SU-DHL-6 (cell line): ENCODE results near the gene EDNRA.

Experiments used
- H2AFZ ChIP-seq: fragments of 200-600 bp; sonication (generic); 2 replicates; pipeline ENCODE4 v1.6.1; 2014; ENCODE audit warnings: low read depth, mild to moderate bottlenecking, moderate library complexity, mixed read lengths, antibody characterized with exemption, low read length; ENCODE audit not compliant: severe bottlenecking
- H3F3A ChIP-seq: fragments of 200-600 bp; shearing (Covaris generic); 2 replicates; pipeline ENCODE4 v1.6.0; 2016; ENCODE audit warnings: antibody characterized with exemption, mild to moderate bottlenecking; ENCODE audit not compliant: insufficient read depth
- H3K27ac ChIP-seq: fragments of 200-600 bp; sonication (generic); 2 replicates; pipeline ENCODE4 v1.5.1; 2016; ENCODE audit warnings: low read depth, mild to moderate bottlenecking, low read length, moderate library complexity, mixed read lengths
- H3K27me3 ChIP-seq: fragments of 200-600 bp; sonication (generic), shearing (Covaris generic); 2 replicates; pipeline ENCODE4 v1.6.0; 2014; ENCODE audit warnings: mild to moderate bottlenecking, low read length
- H3K36me3 ChIP-seq: fragments of 200-600 bp; sonication (generic); 2 replicates; pipeline ENCODE4 v1.6.1; 2014; ENCODE audit warnings: mild to moderate bottlenecking, low read length, mixed read lengths
- H3K4me2 ChIP-seq: fragments of 300-600, 200-600 bp; shearing (Covaris generic), sonication (generic); 2 replicates; pipeline ENCODE4 v1.6.0; 2014; ENCODE audit warnings: low read length, low read depth, mild to moderate bottlenecking; ENCODE audit not compliant: poor library complexity, severe bottlenecking
- H3K4me3 ChIP-seq: fragments of 200-600 bp; sonication (generic); 2 replicates; pipeline ENCODE4 v1.5.1; 2014; ENCODE audit warnings: antibody characterized with exemption, low read length, mild to moderate bottlenecking, mixed read lengths; ENCODE audit not compliant: insufficient read depth, poor library complexity, severe bottlenecking
- H3K79me2 ChIP-seq: fragments of 200-600 bp; sonication (generic); 2 replicates; pipeline ENCODE4 v1.6.1; 2014; ENCODE audit warnings: mild to moderate bottlenecking, low read length, moderate library complexity; ENCODE audit not compliant: insufficient read depth
- H3K9ac ChIP-seq: fragments of 200-600 bp; sonication (generic); 2 replicates; pipeline ENCODE4 v1.7.0; 2014; ENCODE audit warnings: mild to moderate bottlenecking, low read length
- H3K9me2 ChIP-seq: fragments of 200-600 bp; sonication (generic); replicated peaks from 2 replicates; pipeline ENCODE4 v1.6.1; 2014; ENCODE audit warnings: low read length; ENCODE audit not compliant: insufficient read depth
- H3K9me3 ChIP-seq: fragments of 200-600 bp; sonication (generic); 2 replicates; pipeline ENCODE4 v1.6.1; 2014; ENCODE audit warnings: low read length, mixed read lengths; ENCODE audit not compliant: insufficient read depth
- H4K20me1 ChIP-seq: fragments of 200-600 bp; sonication (generic); 2 replicates; pipeline ENCODE4 v1.6.1; 2014; ENCODE audit warnings: low read depth, mild to moderate bottlenecking, antibody characterized with exemption, low read length, moderate library complexity, mixed read lengths
- CTCF ChIP-seq: fragments of 200-600 bp; sonication (generic); IDR thresholded peaks from one replicate; pipeline ENCODE4 v1.5.1; 2017; ENCODE audit warnings: antibody characterized with exemption, mild to moderate bottlenecking, low read length, moderate library complexity; ENCODE audit not compliant: insufficient read depth, poor library complexity, severe bottlenecking
- EZH2phosphoT487 ChIP-seq: fragments of 200-600 bp; sonication (generic), shearing (Covaris generic); conservative IDR thresholded peaks from 2 replicates; pipeline ENCODE4 v1.6.1; 2018; ENCODE audit warnings: mild to moderate bottlenecking, antibody characterized with exemption, low read length, moderate library complexity, mixed read lengths

The EDNRA gene

DNA sequence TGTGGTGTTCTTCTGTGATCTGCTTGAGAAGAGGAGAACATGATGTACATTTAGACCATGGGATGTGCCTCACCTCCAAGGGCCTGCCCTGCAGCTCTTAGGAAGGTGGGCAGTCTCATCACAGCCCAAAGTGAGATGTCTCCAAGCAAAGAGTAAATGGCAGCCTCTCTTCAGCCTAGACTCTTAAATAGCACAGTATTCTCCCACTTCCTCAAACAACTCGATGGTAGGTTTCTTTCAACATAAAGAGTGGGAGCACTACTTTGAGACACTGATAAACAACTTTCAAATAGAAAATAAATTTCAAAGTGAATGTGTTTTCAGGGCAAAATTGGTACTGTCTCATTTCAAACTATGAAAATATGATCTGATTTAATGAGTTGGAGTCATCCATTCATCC, 35.2 kb downstream of the EDNRA start:
- H3K36me3 ChIP-seq: no peaks in the 10 kb centered on the region
- H2AFZ ChIP-seq: no peak overlapping the region
- no peak overlapping the region for H3K27ac ChIP-seq
- H3K27me3 ChIP-seq: no peaks in the 10 kb centered on the region
- no peaks in the 10 kb centered on the region for H3F3A ChIP-seq
- TF ChIP-seq CTCF (no peak), EZH2phosphoT487 (no peak)
- H3K9me2 ChIP-seq: no peaks in the 10 kb centered on the region
- no peak overlapping the region for H3K4me3 ChIP-seq
- no peaks in the 10 kb centered on the region for H4K20me1 ChIP-seq
- no peak overlapping the region for H3K4me2 ChIP-seq
- H3K9ac ChIP-seq: no peak overlapping the region
- no peaks in the 10 kb centered on the region for H3K79me2 ChIP-seq
- H3K9me3 ChIP-seq: no peaks in the 10 kb centered on the region

GRCh38 chr4:147518086-147518485, 37.2 kb downstream of the EDNRA start:
- no peaks in the 10 kb centered on the region for H3K9me3 ChIP-seq
- H2AFZ ChIP-seq: no peak overlapping the region
- no peaks in the 10 kb centered on the region for H3K36me3 ChIP-seq
- H3F3A ChIP-seq: no peaks in the 10 kb centered on the region
- H4K20me1 ChIP-seq: no peaks in the 10 kb centered on the region
- H3K79me2 ChIP-seq: no peaks in the 10 kb centered on the region
- TF ChIP-seq CTCF (no peak), EZH2phosphoT487 (no peak)
- H3K9me2 ChIP-seq: no peaks in the 10 kb centered on the region
- H3K27ac ChIP-seq: no peak overlapping the region
- H3K27me3 ChIP-seq: no peaks in the 10 kb centered on the region
- H3K4me2 ChIP-seq: no peak overlapping the region
- no peak overlapping the region for H3K4me3 ChIP-seq
- H3K9ac ChIP-seq: no peak overlapping the region

DNA sequence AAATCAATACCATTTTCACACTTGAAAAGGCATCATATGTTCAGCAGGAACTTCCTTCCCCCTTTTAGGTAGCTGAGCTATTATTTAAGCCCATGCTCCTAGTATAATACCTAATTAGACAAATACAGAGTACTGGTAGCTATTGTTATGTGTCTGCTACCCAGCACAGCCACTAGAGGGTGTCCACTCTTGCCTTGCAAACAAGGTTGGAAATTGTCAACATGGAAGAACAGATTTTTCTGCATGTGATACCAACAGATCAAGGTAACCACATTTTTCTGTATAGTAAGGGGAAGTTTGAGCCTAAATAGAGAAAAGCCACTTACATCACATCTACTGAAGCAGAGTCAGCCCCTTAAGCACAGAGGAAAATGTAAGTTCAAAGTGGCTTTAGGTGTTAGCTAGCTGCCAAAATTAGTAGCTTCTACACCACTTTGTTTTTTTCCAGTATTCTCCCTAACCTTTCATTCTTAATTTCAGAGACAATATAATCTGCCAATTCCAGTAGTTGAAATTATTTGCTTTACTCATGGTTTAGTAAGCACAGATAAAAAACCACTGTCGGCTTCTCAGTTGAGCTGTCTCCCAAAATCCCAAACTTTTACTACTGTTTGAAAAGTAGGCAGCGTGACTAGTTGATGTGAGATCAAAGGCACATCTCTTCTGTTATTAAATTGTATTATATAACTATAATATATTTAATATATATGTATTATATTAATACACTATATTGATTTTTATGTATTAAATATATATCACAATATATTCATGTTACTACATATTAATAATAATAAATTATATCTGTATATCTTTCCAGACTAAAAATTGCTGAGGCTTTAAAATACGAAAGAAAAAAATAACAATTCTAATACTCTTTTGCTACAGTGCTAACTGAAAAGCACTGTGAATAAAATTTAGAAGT, 38.2 kb downstream of the EDNRA start:
- Histone ChIP-seq H3F3A (no peaks in the 10 kb centered on the region), H3K9ac (no peak overlapping the region), H3K79me2 (no peaks in the 10 kb centered on the region), H3K27ac (no peak overlapping the region), H3K4me2 (no peak overlapping the region), H3K4me3 (no peak overlapping the region), H3K9me3 (no peaks in the 10 kb centered on the region), H4K20me1 (no peaks in the 10 kb centered on the region), H3K9me2 (no peaks in the 10 kb centered on the region), H2AFZ (no peak overlapping the region), H3K36me3 (no peaks in the 10 kb centered on the region), H3K27me3 (no peaks in the 10 kb centered on the region)
- TF ChIP-seq EZH2phosphoT487: no peak
- TF ChIP-seq CTCF: peak; percentile 85
